LHCN-M2 (cell line): ENCODE data around the gene NUDCD3. TPM values are rescaled to one million over a fixed set of nuclear protein-coding genes. Genes with fewer than 3 reads are reported as not detected.
A peak's percentile ranks its signal among the peaks of the same experiment; 100 is the strongest.

Experiments used
- DNase-seq: peaks from one replicate; pipeline ENCODE4 v3.0.0-alpha.2; 2012; ENCODE audit warnings: low read depth
- total RNA-seq: library from RNA; depleted of rRNA; stranded (reverse); fragments of >200 nt; gene quantifications from 2 replicates; pipeline ENCODE4 v1.2.3, GENCODE V29; 2014

The NUDCD3 gene
- total RNA-seq, 1 experiment from 2014 or later, result 79.7 TPM

DNA sequence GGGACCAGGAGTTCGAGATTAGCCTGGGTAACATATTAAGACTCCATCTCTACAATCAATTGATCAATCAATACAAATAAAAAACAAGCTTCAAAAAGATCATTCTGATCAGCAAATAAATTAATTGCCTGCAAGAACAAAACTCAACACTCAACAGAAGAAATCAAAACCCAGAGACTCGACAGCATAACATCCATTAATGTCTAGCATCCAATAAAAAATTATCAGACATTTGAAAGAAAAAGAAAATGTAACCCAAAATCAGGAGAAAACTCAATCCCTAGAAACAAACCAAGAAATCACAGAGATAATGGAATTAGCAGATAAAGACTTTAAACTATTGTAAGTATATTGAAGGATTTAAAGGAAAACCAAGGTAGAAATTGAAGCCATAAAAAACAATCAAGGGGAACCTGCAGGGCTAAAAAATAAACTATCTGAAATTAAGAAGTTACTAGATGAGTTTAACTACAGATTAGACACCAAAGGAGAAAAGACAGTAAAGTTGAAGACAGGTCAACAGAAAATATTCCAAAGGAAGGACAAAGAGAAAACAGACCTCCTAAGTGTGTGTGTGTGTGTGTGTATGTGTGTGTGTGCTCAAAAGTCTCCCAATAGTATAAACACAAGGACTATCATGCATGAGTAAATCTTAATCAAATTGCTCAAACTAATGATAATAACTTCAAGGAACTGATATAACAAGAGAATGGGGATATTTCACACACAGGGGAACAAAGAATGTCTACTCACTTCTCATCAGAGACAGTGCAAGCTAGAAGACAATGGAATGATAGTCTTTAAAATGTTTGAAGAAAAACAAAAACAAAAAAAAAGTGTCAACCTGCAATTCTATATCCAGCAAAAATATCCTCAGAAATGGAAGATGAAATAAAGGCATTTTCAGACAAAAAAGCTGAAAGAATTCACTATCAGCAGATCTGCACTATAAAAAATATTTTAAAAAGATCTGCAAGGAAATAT lies 7.7 kb downstream of the NUDCD3 start:
- DNase-seq, result no peak

DNA sequence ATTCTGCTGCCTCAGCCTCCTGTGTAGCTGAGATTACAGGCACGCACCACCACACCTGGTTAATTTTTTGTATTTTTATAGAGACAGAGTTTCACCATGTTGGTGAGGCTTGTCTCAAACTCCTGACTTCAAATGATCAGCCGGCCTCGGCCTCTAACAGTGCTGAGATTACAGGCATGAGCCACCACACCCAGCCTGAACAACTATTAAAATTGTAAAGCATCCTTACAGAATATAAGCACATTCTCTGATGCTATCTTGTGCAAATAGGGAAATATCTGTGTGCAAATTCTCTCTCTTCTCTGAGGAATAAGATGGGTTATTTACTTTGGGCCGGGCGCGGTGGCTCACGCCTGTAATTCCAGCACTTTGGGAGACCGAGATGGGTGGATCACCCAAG lies 12.5 kb downstream of the NUDCD3 start:
- DNase-seq, result no peak

DNA sequence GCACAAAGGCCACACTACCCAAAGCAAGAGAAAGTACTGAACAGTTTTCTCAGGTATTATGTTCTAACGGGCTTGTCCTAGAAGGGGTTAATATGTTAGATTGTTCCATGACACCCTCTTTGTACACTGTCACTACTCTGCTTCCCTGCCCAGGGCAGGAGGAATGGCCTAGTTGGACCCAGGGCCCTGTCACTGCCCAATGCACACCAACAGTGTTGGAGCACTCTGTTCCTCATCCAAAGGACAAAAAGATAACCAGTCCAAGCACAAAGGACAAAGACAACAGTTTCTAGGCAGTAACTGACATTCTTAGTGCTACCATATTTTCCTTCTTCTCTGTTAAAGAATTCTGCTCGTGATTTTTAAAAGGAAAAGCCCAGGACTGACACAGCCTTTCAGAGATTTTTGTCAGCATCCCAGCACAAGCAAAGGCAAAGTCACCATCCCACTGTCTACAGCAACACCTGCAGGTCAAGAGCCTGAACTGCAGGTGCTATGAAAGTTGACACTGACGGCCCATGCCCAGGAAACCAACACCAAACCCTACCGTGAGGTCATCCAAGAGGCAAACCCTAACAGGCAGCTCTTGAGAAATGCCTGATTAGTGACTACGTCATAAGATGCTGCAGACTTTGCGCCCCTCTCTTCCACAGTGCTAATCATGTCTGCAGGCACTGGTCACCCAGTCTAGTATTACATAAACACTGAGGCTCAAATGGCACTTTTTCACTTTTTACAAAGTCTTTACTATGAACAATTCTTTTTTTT lies 13.2 kb downstream of the NUDCD3 start:
- DNase-seq, result peak; percentile 91

GRCh38 chr7:44476313-44476712 lies 14.1 kb downstream of the NUDCD3 start:
- DNase-seq, result no peak

DNA sequence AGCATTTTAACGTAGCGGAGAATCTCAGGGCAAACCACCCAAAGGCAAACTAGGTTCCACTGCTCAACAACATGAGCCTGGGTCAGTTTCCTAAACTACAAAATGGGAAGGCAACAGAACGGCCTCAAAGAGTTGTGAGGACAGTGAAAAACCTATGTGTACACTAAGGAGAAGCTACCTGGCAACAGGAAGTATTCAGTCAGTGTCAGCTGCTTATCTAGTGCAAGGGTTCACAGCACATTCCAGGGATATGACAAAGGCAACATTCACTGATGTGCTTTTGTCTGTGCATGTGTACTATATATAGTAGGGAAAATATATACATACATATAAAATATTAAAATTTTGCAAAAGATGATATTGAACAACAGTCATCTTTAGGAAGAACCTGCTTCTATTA lies 17.2 kb downstream of the NUDCD3 start:
- DNase-seq, result peak; percentile 34

GRCh38 chr7:44472843-44473242 lies 17.6 kb downstream of the NUDCD3 start:
- no peak for DNase-seq

GRCh38 chr7:44471850-44472249 lies 18.6 kb downstream of the NUDCD3 start:
- DNase-seq, result peak; percentile 27

DNA sequence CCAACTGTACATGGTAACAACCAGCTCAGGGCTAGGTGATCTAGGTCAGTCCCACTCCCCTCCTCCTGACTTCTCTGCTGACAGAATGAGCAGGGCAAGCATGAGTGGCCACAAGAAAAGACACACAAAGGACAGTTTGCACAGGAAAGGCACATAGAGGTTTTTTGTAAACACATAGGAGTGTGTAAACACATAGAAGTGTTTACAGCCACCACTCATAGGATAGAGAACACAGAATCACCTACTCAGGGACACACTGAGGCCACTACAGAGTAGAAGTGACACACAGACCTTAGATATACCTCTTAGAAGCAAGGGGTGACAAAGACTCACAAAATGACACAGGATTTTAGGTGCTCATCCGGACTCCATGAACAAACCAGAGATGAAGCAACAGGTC lies 19.0 kb downstream of the NUDCD3 start:
- no peak for DNase-seq

DNA sequence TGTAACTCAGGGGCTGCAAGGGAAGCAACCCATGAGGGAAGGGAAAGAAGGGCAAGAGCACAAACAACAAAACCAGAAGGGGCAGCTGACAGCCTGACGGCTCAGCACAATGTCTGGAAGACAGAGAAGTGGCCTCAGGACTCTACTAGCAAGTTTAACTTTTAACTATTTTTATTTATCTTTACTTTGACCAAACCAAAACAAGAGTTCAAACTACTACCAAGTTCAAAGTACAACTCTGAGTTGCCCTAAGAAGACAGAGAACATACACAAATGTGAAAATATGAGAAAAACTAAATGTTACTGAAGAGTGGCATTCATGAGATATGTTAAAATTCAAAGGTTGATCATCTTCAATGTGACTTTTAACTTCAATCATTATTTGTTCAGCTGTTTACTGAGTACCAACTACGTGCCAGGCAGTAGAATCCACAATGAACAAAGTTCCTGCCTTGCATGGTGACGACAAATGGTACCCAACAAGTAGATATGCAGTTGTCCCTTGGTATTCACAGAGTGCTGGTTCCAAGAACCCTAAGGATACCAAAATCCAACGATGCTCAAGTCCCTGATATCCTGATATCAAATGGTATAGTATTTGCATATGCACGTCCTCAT lies 19.7 kb downstream of the NUDCD3 start:
- DNase-seq, result peak; percentile 16

- peak; percentile 67 for DNase-seq
Observed at GRCh38 chr7:44470135-44470479, 20.4 kb downstream of the NUDCD3 start.

DNA sequence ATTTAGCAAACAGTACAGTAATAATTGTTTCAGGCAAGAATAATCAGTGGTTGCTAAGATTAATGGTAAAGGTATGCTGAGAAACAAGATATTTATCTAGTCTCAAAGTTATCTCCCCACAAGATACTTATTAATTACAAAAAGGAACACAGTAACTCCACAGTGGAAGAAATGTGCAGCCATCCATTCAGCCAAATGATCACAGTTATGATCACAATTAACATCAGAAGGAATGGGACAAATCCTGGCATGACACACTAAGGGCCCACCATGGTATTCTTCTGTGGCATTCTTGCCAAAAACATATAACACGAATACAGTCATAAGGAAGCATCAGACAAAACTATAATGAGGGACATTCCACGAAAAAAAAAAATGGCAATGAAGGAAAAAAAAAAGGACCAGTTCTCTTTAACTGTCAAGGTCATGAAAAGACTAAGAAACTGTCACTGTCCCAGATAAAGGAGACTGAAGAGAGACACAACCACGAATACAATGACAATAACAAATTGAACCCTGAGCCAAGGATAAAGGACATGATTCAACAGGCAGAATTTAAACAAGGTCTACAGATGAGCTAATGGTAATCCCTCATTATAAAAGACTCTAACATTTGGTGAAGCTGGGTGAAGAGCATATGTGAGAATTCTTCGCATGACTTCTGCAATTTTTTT lies 20.9 kb downstream of the NUDCD3 start:
- DNase-seq, result no peak

DNA sequence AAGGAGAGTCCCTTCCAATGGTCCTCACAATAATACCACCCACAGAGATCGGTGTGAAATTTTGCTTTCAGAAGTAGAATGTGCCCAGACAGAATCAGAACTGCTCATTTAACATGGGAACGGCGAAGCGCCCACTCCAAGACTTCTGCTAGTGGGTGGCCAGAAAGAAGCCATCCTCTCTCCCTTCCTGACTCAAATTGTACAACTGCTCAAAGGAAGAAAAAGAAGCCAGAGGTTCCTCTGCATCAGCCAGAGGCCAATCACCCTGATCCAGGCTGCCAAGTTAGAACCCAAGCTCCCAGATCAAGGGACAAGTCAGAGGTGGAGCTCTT lies 23.3 kb downstream of the NUDCD3 start:
- no peak for DNase-seq

GRCh38 chr7:44466300-44467216 lies 23.9 kb downstream of the NUDCD3 start:
- DNase-seq, result peak; percentile 71

DNA sequence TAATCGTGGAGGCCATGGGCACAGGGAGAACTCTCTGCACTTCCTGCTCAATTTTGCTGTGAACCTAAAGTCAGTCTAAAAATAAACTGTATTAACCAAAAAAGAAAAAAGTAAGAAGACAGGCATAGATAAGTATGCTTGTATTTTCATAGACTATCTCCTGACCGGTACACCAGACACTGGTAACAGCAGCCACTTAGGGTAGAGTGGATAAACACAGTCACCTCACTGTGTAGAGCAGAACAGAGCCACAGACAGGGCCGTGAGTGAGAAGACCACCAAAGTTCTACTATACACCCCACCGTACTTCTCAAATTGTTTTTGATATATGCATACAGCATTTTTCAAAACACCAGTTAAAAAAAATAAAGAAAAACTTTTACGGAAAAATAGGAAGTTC lies 25.0 kb downstream of the NUDCD3 start:
- DNase-seq, result no peak

- DNase-seq, result peak; percentile 29
Observed at GRCh38 chr7:44463169-44463808, 27.2 kb downstream of the NUDCD3 start.

- DNase-seq, result peak; percentile 69
Observed at GRCh38 chr7:44461387-44461786, 29.1 kb downstream of the NUDCD3 start.

DNA sequence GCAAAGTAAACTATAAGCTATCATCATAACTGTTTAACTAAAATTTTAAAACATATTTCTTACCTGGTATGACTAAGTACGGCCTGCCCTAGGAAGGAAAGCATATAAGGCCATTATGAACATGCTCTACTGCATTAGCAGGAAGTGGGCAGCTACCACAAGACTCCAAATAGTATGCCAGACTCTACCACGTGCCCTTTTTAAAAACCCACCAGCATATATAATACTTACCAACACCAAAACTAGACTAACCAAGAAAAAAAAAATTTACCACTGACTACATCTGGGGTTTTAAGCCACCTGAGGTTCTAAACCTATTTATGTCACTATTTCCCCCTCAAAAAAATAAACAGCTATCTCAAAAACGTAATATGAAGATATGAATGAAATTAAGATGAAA lies 30.1 kb downstream of the NUDCD3 start:
- DNase-seq, result peak; percentile 12

GRCh38 chr7:44455155-44455554 lies 35.3 kb downstream of the NUDCD3 start:
- no peak for DNase-seq

DNA sequence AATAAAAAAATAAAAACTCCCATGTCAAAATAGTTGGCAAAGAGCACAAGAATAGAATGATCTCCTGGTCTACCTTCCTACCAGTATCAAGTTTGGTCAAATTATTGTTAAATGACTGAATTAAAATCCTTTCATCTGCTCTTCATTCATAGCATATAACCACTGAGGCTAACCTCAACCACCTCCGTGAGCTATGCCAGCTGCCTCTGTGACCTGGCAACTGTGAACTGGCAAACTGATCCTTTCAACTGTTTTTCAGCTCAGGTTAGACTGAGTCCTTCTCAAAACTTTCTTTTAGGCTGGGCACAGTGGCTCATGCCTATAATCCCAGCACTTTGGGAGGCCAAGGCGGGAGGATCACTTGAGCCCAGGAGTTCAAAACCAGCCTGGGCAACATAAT lies 36.1 kb downstream of the NUDCD3 start:
- DNase-seq, result no peak

DNA sequence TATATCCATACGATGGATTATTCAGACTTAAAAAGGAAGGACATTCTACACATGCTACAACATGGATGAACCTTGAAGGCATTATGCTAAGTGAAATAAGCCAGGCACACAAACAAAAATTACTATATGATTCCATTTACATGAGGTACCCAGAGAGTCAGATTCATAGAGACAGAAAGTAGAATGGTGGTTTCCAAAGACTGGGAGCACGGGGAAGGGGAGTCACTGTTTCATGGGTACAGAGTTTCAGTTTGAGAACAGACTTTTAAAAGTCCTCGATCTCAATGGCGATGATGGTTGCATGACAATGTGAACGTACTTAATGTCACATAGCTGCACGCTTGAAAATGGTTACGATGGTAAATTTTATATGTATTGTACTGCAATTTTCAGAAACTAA lies 39.3 kb downstream of the NUDCD3 start:
- no peak for DNase-seq
